ENCODE results near the gene SYN1. TPM values are rescaled to one million over a fixed set of nuclear protein-coding genes. Genes with fewer than 3 reads are reported as not detected.

SYN1 gene
- total RNA-seq, 1 donor from 2014 or later, result 2.7 TPM

- Histone ChIP-seq H3K36me3 (peaks cover 0 to 7% of the 10 kb centered on the region in 2 donors), H3K27ac (no peak overlapping the region), H3K27me3 (no peaks in the 10 kb centered on the region), H3K9me3 (no peaks in the 10 kb centered on the region), H3K4me3 (no peak overlapping the region), H3K4me1 (no peaks in the 10 kb centered on the region)
- intact Hi-C loops (cut with DNase I), result no loop called here
- DNase-seq (ENCODE audit: extremely low spot score in 2 of 2), result no peak
- TF ChIP-seq POLR2AphosphoS5 (IDR thresholded peaks at IDR 0.05; ENCODE audit: insufficient read depth in 1 of 2, low read depth in 1 of 2) (no peak), POLR2A (IDR thresholded peaks at IDR 0.05) (no peak)
- TF ChIP-seq, protein P1, sequence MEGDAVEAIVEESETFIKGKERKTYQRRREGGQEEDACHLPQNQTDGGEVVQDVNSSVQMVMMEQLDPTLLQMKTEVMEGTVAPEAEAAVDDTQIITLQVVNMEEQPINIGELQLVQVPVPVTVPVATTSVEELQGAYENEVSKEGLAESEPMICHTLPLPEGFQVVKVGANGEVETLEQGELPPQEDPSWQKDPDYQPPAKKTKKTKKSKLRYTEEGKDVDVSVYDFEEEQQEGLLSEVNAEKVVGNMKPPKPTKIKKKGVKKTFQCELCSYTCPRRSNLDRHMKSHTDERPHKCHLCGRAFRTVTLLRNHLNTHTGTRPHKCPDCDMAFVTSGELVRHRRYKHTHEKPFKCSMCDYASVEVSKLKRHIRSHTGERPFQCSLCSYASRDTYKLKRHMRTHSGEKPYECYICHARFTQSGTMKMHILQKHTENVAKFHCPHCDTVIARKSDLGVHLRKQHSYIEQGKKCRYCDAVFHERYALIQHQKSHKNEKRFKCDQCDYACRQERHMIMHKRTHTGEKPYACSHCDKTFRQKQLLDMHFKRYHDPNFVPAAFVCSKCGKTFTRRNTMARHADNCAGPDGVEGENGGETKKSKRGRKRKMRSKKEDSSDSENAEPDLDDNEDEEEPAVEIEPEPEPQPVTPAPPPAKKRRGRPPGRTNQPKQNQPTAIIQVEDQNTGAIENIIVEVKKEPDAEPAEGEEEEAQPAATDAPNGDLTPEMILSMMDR (IDR thresholded peaks at IDR 0.05), result no peak
These were observed 47.8 kb downstream of the SYN1 start for GRCh38 chrX:47571896-47572295.

DNA sequence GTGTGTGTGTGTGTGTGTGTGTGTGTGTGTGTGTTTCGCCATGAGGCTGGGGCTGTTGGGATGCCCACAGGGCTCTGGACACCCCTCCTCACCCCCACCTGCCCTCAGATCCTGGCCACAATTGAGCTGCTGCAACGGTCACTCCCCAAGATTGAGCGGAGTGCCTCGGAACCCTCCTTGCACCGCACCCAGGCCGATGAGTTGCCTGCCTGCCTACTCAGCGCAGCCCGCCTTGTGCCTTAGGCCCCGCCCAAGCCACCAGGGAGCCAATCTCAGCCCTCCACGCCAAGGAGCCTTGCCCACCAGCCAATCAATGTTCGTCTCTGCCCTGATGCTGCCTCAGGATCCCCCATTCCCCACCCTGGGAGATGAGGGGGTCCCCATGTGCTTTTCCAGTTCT is 48.4 kb downstream of the SYN1 start:
- Histone ChIP-seq H3K27ac (no peak overlapping the region), H3K36me3 (peaks cover 0 to 7% of the 10 kb centered on the region in 2 donors), H3K27me3 (no peaks in the 10 kb centered on the region), H3K9me3 (no peaks in the 10 kb centered on the region), H3K4me1 (no peaks in the 10 kb centered on the region), H3K4me3 (no peak overlapping the region)
- no peak for DNase-seq (ENCODE audit: extremely low spot score in 2 of 2)
- intact Hi-C loops (cut with DNase I), result no loop called here
- no peak for TF ChIP-seq POLR2A (IDR thresholded peaks at IDR 0.05)
- TF ChIP-seq, protein P1 (IDR thresholded peaks at IDR 0.05), result no peak
- no peak for TF ChIP-seq POLR2AphosphoS5 (IDR thresholded peaks at IDR 0.05; ENCODE audit: insufficient read depth in 1 of 2, low read depth in 1 of 2)

DNA sequence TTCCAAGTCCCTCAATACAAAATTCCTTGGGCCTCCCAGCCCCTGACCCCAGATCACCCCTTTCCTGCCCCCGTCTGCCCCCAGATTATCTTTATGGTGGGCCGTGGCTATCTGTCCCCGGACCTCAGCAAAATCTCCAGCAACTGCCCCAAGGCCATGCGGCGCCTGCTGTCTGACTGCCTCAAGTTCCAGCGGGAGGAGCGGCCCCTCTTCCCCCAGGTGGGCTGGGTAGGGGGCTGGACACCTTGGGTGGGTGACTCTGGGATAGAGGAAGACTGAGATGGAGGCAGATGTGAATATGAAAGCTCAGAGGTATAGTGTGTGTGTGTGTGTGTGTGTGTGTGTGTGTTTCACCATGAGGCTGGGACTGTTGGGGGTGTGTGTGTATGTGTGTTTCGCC is 48.9 kb downstream of the SYN1 start:
- TF ChIP-seq POLR2AphosphoS5 (IDR thresholded peaks at IDR 0.05; ENCODE audit: insufficient read depth in 1 of 2, low read depth in 1 of 2) (no peak), POLR2A (IDR thresholded peaks at IDR 0.05) (no peak)
- H3K36me3 ChIP-seq, result peaks cover 0 to 7% of the 10 kb centered on the region in 2 donors

GRCh38 chrX:47568656-47569295 is 50.9 kb downstream of the SYN1 start:
- Histone ChIP-seq H3K9me3 (no peaks in the 10 kb centered on the region), H3K4me1 (no peaks in the 10 kb centered on the region), H3K27ac (no peak overlapping the region), H3K36me3 (peaks cover 0 to 7% of the 10 kb centered on the region in 2 donors), H3K27me3 (no peaks in the 10 kb centered on the region), H3K4me3 (no peak overlapping the region)
- DNase-seq (ENCODE audit: extremely low spot score in 2 of 2), result no peak
- intact Hi-C loops (cut with DNase I), result no loop called here
- TF ChIP-seq, protein P1 (IDR thresholded peaks at IDR 0.05), result no peak
- TF ChIP-seq POLR2A (IDR thresholded peaks at IDR 0.05) (no peak), POLR2AphosphoS5 (IDR thresholded peaks at IDR 0.05; ENCODE audit: insufficient read depth in 1 of 2, low read depth in 1 of 2) (no peak)

More for the DNA sequence above, 48.9 kb downstream of the SYN1 start:
- H3K9me3 ChIP-seq, result no peaks in the 10 kb centered on the region
- peak in 1 of 2 donors; percentile 88 for DNase-seq (ENCODE audit: extremely low spot score in 2 of 2)
- H3K27ac ChIP-seq, result no peak overlapping the region
- intact Hi-C loops (cut with DNase I), result no loop called here
- no peak overlapping the region for H3K4me3 ChIP-seq
- no peaks in the 10 kb centered on the region for H3K27me3 ChIP-seq
- no peaks in the 10 kb centered on the region for H3K4me1 ChIP-seq

DNA sequence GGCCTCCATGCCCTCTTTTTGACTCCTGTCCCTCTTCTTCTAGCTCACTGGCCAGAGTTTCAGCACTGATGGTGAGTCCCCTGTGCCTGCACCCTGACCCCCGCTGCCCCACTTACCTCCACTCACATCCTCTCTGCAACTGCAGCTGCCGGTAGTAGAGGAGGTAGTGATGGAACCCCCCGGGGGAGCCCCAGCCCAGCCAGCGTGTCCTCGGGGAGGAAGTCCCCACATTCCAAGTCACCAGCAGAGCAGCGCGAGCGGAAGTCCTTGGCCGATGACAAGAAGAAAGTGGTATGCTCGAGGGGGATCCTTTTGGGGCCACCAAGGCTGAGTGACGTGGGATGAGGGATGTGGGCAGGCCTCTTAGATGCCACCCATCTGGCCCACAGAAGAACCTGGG is 52.8 kb downstream of the SYN1 start:
- H3K27ac ChIP-seq, result no peak overlapping the region
- peaks cover 15% of the 10 kb centered on the region for H3K4me1 ChIP-seq
- H3K27me3 ChIP-seq, result no peaks in the 10 kb centered on the region
- H3K36me3 ChIP-seq, result peaks cover 0 to 7% of the 10 kb centered on the region in 2 donors
- no peak overlapping the region for H3K4me3 ChIP-seq
- no peak for DNase-seq (ENCODE audit: extremely low spot score in 2 of 2)
- intact Hi-C loops (cut with DNase I), result no loop called here
- H3K9me3 ChIP-seq, result no peaks in the 10 kb centered on the region
- no peak for TF ChIP-seq POLR2A (IDR thresholded peaks at IDR 0.05)
- TF ChIP-seq POLR2AphosphoS5 (IDR thresholded peaks at IDR 0.05; ENCODE audit: insufficient read depth in 1 of 2, low read depth in 1 of 2), result no peak
- TF ChIP-seq, protein P1 (IDR thresholded peaks at IDR 0.05), result no peak

Data from vagina (tissue), 2 donors.